ENCODE data around the gene UNC45A. TPM values are rescaled to one million over a fixed set of nuclear protein-coding genes. Genes with fewer than 3 reads are reported as not detected.

UNC45A gene
- total RNA-seq, 1 donor from 2014 or later, result 56.2 TPM

DNA sequence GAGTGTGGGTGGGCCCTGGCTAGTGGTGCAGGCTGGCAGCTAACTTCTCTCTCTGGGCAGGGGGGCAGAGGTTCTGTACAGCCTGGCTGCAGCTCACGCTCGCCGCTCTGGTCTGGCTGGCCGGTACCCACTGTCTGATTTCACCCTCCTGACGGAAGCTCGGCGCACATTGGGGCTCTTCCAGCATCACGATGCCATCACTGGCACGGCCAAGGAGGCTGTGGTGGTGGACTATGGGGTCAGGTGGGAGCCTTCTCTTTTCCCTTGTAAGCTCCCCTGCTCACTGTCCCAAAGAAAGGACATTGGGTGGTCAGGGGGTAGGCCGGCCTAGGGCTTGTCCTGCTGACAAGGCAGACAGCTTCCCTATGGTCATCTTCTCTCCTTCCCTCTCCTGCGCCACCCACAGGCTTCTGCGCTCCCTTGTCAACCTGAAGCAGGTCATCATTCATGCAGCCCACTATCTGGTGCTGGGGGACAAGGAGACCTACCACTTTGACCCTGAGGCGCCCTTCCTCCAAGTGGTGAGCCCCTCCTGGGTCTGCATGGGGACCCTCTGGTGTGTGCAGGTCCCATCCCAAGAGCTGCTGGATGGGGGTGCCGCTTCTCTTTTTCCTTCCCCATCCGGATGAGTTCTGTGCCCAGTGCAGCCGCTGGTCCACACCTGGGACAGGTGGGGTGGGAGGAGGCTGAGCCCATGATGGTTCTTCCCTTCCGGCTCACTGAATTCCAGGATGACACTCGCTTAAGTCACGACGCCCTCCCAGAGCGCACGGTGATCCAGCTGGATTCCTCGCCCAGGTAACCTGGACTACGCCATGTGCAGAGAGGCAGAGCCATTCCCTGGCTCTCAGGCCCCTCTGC, 24.4 kb upstream of the UNC45A start:
- Histone ChIP-seq H4K20me1 (ENCODE audit: insufficient read depth, low read length) (no peaks in the 10 kb centered on the region), H3K9me3 (ENCODE audit: insufficient read depth, low read depth, low read length) (no peaks in the 10 kb centered on the region), H3K9ac (ENCODE audit: low read length) (no peak overlapping the region), H3K4me1 (ENCODE audit: insufficient read depth, low read length) (peaks cover 2% of the 10 kb centered on the region), H3K36me3 (ENCODE audit: insufficient read depth, low read length) (no peaks in the 10 kb centered on the region), H3K27ac (ENCODE audit: low read depth, low read length) (no peak overlapping the region), H3K27me3 (ENCODE audit: insufficient read depth, low read length) (no peaks in the 10 kb centered on the region), H2AFZ (ENCODE audit: low read depth, low read length) (no peak overlapping the region), H3K79me2 (ENCODE audit: insufficient read depth, low read length) (no peaks in the 10 kb centered on the region), H3K4me2 (ENCODE audit: low read length) (no peak overlapping the region), H3K4me3 (ENCODE audit: insufficient read depth, low read depth, low read length) (no peak overlapping the region)
- H3K4me3 Mint-ChIP-seq (ENCODE audit: unreplicated experiment), result no peak overlapping the region
- H3K27me3 Mint-ChIP-seq (ENCODE audit: low read depth, unreplicated experiment), result peaks cover 3% of the 10 kb centered on the region
- H3K4me1 Mint-ChIP-seq (ENCODE audit: low read depth, unreplicated experiment), result peaks cover 7% of the 10 kb centered on the region
- H3K9me3 Mint-ChIP-seq (ENCODE audit: unreplicated experiment), result no peaks in the 10 kb centered on the region
- no peak for TF ChIP-seq EZH2 (IDR thresholded peaks at IDR 0.05; ENCODE audit: insufficient read depth, low read length)
- TF ChIP-seq, protein P1, sequence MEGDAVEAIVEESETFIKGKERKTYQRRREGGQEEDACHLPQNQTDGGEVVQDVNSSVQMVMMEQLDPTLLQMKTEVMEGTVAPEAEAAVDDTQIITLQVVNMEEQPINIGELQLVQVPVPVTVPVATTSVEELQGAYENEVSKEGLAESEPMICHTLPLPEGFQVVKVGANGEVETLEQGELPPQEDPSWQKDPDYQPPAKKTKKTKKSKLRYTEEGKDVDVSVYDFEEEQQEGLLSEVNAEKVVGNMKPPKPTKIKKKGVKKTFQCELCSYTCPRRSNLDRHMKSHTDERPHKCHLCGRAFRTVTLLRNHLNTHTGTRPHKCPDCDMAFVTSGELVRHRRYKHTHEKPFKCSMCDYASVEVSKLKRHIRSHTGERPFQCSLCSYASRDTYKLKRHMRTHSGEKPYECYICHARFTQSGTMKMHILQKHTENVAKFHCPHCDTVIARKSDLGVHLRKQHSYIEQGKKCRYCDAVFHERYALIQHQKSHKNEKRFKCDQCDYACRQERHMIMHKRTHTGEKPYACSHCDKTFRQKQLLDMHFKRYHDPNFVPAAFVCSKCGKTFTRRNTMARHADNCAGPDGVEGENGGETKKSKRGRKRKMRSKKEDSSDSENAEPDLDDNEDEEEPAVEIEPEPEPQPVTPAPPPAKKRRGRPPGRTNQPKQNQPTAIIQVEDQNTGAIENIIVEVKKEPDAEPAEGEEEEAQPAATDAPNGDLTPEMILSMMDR (IDR thresholded peaks at IDR 0.05; ENCODE audit: insufficient read depth, low read depth, low read length), result no peak
- DNase-seq (ENCODE audit: low read depth) (no peak), FAIRE-seq (no peak)
- peaks cover 15% of the 10 kb centered on the region for H3K36me3 Mint-ChIP-seq (ENCODE audit: low read depth, unreplicated experiment)
- H3K27ac Mint-ChIP-seq (ENCODE audit: unreplicated experiment), result no peak overlapping the region

DNA sequence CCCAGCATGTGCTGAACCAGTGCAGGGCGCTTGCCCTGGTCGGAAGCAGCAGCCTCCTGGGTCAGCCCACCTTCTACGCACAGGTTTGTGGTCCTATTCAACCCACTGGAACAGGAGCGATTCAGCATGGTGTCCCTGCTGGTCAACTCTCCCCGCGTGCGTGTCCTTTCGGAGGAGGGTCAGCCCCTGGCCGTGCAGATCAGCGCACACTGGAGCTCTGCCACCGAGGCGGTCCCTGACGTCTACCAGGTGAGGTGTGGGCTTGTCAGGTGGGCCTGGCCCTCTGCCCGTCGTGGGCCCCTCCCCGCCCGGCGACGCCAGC, 23.8 kb upstream of the UNC45A start:
- Mint-ChIP-seq H3K36me3 (ENCODE audit: low read depth, unreplicated experiment) (peaks cover 12% of the 10 kb centered on the region), H3K4me3 (ENCODE audit: unreplicated experiment) (no peak overlapping the region), H3K27me3 (ENCODE audit: low read depth, unreplicated experiment) (no peaks in the 10 kb centered on the region), H3K4me1 (ENCODE audit: low read depth, unreplicated experiment) (peaks cover 12% of the 10 kb centered on the region), H3K9me3 (ENCODE audit: unreplicated experiment) (no peaks in the 10 kb centered on the region), H3K27ac (ENCODE audit: unreplicated experiment) (no peak overlapping the region)
- Histone ChIP-seq H3K4me1 (ENCODE audit: insufficient read depth, low read length) (peaks cover 7% of the 10 kb centered on the region), H3K79me2 (ENCODE audit: insufficient read depth, low read length) (no peaks in the 10 kb centered on the region), H3K27me3 (ENCODE audit: insufficient read depth, low read length) (no peaks in the 10 kb centered on the region), H3K9me3 (ENCODE audit: insufficient read depth, low read depth, low read length) (no peaks in the 10 kb centered on the region), H3K27ac (ENCODE audit: low read depth, low read length) (no peak overlapping the region), H3K9ac (ENCODE audit: low read length) (no peak overlapping the region), H4K20me1 (ENCODE audit: insufficient read depth, low read length) (no peaks in the 10 kb centered on the region), H3K36me3 (ENCODE audit: insufficient read depth, low read length) (no peaks in the 10 kb centered on the region), H3K4me2 (ENCODE audit: low read length) (no peak overlapping the region), H3K4me3 (ENCODE audit: insufficient read depth, low read depth, low read length) (no peak overlapping the region), H2AFZ (ENCODE audit: low read depth, low read length) (no peak overlapping the region)
- FAIRE-seq, result no peak
- no peak for DNase-seq (ENCODE audit: low read depth)
- TF ChIP-seq, protein P1 (IDR thresholded peaks at IDR 0.05; ENCODE audit: insufficient read depth, low read depth, low read length), result no peak
- no peak for TF ChIP-seq EZH2 (IDR thresholded peaks at IDR 0.05; ENCODE audit: insufficient read depth, low read length)

All from astrocyte (in vitro differentiated cells and primary cell).